ENCODE data around the gene KAZN.

Gene KAZN

DNA sequence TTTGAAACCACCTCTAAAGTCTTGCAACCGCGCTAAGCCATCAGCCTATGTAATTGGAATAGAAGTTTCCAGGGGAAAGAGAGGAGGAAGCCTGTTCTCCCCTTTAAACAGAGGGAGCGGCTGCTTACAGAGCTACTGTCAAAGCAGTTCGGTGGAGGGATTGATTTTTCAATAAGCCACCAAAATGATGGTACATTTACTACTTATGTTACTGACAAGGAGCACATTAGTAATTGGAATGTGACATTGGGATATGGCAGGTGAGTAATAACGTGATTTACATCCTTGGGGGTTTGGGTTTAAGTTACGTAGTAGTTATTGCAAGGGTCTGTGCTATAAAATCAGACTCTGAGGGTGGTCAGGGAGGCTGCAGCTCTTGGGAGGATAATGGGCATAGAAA is 257.3 kb downstream of the KAZN start:
- Histone ChIP-seq H4K20me1 (ENCODE audit: control insufficient read depth, insufficient read depth, low read depth, low read length) (no peaks in the 10 kb centered on the region), H3K4me1 (ENCODE audit: control insufficient read depth, low read length) (no peaks in the 10 kb centered on the region), H3K4me3 (ENCODE audit: low read length) (no peak overlapping the region), H3K9me3 (ENCODE audit: control insufficient read depth, insufficient read depth, low read length) (no peaks in the 10 kb centered on the region), H3K9me2 (replicated peaks; ENCODE audit: control insufficient read depth, low read length) (no peaks in the 10 kb centered on the region), H3K4me2 (ENCODE audit: low read length) (no peak overlapping the region), H3K27ac (ENCODE audit: low read depth, low read length) (no peak overlapping the region), H3K36me3 (ENCODE audit: control insufficient read depth, low read length) (no peaks in the 10 kb centered on the region), H3K27me3 (ENCODE audit: control insufficient read depth, low read length) (peaks cover 24% of the 10 kb centered on the region; the same call in 1 of the 2 replicates), H3K79me2 (ENCODE audit: control insufficient read depth, low read length) (no peaks in the 10 kb centered on the region), H3F3A (ENCODE audit: control insufficient read depth, insufficient read depth) (no peaks in the 10 kb centered on the region)
- TF ChIP-seq, protein P1, sequence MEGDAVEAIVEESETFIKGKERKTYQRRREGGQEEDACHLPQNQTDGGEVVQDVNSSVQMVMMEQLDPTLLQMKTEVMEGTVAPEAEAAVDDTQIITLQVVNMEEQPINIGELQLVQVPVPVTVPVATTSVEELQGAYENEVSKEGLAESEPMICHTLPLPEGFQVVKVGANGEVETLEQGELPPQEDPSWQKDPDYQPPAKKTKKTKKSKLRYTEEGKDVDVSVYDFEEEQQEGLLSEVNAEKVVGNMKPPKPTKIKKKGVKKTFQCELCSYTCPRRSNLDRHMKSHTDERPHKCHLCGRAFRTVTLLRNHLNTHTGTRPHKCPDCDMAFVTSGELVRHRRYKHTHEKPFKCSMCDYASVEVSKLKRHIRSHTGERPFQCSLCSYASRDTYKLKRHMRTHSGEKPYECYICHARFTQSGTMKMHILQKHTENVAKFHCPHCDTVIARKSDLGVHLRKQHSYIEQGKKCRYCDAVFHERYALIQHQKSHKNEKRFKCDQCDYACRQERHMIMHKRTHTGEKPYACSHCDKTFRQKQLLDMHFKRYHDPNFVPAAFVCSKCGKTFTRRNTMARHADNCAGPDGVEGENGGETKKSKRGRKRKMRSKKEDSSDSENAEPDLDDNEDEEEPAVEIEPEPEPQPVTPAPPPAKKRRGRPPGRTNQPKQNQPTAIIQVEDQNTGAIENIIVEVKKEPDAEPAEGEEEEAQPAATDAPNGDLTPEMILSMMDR (IDR thresholded peaks at IDR 0.05; ENCODE audit: low read depth, low read length, poor library complexity, severe bottlenecking), result no peak
- TF ChIP-seq EZH2phosphoT487 (IDR thresholded peaks at IDR 0.05; ENCODE audit: borderline replicate concordance, low read length), result no peak

DNA sequence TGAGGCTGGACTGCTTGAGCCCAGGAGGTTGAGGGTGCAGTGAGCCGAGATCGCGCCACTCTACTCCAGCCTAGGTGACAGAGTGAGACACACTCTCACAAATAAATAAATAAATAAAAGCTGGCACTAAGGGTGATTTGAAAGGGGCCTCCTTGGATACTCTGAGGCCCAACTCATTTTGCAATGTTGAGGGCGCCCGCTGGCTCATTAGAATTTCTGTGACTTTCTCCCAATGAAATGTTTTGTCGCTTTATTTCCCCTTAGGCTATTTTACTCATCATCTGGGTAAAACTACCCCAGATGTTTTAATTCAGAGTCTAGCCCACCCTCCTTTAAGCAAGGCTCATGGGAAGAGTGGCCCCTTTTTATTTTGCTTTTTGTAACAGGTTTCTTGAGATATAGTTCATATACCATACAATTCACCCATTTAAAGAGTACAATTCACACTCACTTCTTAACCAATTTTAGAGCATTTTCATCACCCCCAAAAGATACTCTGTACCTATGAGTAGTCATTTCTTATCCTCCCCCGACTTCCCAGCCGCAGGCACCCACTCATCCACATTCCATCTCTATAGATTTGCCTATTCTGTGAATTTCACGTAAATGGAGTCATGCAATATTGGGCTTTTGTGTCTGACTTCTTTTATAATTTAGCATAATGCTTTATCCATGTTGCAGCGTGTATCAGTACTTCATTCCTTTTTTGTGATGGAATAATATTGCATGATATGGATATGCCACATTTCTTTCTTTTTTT is 259.1 kb downstream of the KAZN start:
- Histone ChIP-seq H3K4me1 (ENCODE audit: control insufficient read depth, low read length) (no peaks in the 10 kb centered on the region), H3K4me2 (ENCODE audit: low read length) (no peak overlapping the region), H4K20me1 (ENCODE audit: control insufficient read depth, insufficient read depth, low read depth, low read length) (no peaks in the 10 kb centered on the region), H3K27ac (ENCODE audit: low read depth, low read length) (no peak overlapping the region), H3F3A (ENCODE audit: control insufficient read depth, insufficient read depth) (no peaks in the 10 kb centered on the region), H3K79me2 (ENCODE audit: control insufficient read depth, low read length) (no peaks in the 10 kb centered on the region), H3K9me2 (replicated peaks; ENCODE audit: control insufficient read depth, low read length) (no peaks in the 10 kb centered on the region), H3K36me3 (ENCODE audit: control insufficient read depth, low read length) (no peaks in the 10 kb centered on the region), H3K9me3 (ENCODE audit: control insufficient read depth, insufficient read depth, low read length) (no peaks in the 10 kb centered on the region), H3K27me3 (ENCODE audit: control insufficient read depth, low read length) (peaks cover 28% of the 10 kb centered on the region; the same call in 1 of the 2 replicates), H3K4me3 (ENCODE audit: low read length) (no peak overlapping the region)
- TF ChIP-seq, protein P1 (IDR thresholded peaks at IDR 0.05; ENCODE audit: low read depth, low read length, poor library complexity, severe bottlenecking), result no peak
- no peak for TF ChIP-seq EZH2phosphoT487 (IDR thresholded peaks at IDR 0.05; ENCODE audit: borderline replicate concordance, low read length)

DNA sequence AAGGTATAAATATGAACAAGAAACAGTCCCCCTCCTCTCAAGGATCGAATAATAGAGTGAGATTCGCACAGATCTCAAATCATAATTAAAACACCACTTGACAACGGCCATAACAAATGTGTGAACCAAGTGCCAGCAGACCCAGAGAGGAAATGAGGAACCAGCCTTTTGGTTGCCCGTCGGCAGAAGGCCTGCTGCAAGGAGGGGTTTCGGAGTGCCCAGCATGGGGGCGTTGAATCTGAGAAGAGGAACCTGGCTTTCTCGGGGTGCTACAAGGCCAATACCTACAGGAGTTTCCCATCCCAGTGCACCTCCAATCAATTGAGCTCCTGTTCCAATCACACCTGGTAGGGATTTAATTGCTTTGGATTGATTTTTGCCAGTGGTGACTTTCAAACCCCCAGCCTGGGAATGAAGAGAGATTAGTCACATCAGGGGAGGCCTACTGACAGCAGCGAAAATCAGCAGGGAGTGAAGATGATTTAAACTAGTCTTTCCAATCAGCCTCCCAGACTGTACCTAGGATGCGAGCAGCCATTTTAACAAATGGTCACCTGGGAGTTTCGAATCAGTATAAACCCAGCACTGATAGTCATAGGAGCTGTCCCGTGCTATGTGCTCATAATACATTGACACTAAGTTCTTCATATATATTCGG is 263.8 kb downstream of the KAZN start:
- Histone ChIP-seq H3K27me3 (ENCODE audit: control insufficient read depth, low read length) (peaks cover 14% of the 10 kb centered on the region), H3K4me3 (ENCODE audit: low read length) (no peak overlapping the region), H3K9me3 (ENCODE audit: control insufficient read depth, insufficient read depth, low read length) (no peaks in the 10 kb centered on the region), H3K36me3 (ENCODE audit: control insufficient read depth, low read length) (no peaks in the 10 kb centered on the region), H3K4me1 (ENCODE audit: control insufficient read depth, low read length) (no peaks in the 10 kb centered on the region), H3K9me2 (replicated peaks; ENCODE audit: control insufficient read depth, low read length) (no peaks in the 10 kb centered on the region), H3K79me2 (ENCODE audit: control insufficient read depth, low read length) (no peaks in the 10 kb centered on the region), H4K20me1 (ENCODE audit: control insufficient read depth, insufficient read depth, low read depth, low read length) (no peaks in the 10 kb centered on the region), H3K4me2 (ENCODE audit: low read length) (no peak overlapping the region), H3F3A (ENCODE audit: control insufficient read depth, insufficient read depth) (no peaks in the 10 kb centered on the region), H3K27ac (ENCODE audit: low read depth, low read length) (no peak overlapping the region)
- TF ChIP-seq, protein P1 (IDR thresholded peaks at IDR 0.05; ENCODE audit: low read depth, low read length, poor library complexity, severe bottlenecking), result no peak
- TF ChIP-seq EZH2phosphoT487 (IDR thresholded peaks at IDR 0.05; ENCODE audit: borderline replicate concordance, low read length), result no peak
